Measurements from ENCODE around the gene SMIM41. TPM values are rescaled to one million over a fixed set of nuclear protein-coding genes. Genes with fewer than 3 reads are reported as not detected.
A peak's percentile ranks its signal among the peaks of the same experiment; 100 is the strongest.

The SMIM41 gene
- total RNA-seq (under 1 TPM in 3 of 9 donors, not detected in 6; 0.29 to 0.52 (median 0.32) TPM), polyA plus RNA-seq (under 1 TPM; 0.08 to 0.65 TPM)
- long read RNA-seq, donor 1, partial matches to known transcripts, result 0 of 1 reads
- long read RNA-seq, donor 1, other reads (novel, unspliced or antisense), result 0 of 1 reads
- long read RNA-seq, donor 2, partial matches to known transcripts, result 0 of 2 reads
- long read RNA-seq, donor 2, other reads (novel, unspliced or antisense), result 1 of 2 reads
- long read RNA-seq, donor 3, result 0 reads

DNA sequence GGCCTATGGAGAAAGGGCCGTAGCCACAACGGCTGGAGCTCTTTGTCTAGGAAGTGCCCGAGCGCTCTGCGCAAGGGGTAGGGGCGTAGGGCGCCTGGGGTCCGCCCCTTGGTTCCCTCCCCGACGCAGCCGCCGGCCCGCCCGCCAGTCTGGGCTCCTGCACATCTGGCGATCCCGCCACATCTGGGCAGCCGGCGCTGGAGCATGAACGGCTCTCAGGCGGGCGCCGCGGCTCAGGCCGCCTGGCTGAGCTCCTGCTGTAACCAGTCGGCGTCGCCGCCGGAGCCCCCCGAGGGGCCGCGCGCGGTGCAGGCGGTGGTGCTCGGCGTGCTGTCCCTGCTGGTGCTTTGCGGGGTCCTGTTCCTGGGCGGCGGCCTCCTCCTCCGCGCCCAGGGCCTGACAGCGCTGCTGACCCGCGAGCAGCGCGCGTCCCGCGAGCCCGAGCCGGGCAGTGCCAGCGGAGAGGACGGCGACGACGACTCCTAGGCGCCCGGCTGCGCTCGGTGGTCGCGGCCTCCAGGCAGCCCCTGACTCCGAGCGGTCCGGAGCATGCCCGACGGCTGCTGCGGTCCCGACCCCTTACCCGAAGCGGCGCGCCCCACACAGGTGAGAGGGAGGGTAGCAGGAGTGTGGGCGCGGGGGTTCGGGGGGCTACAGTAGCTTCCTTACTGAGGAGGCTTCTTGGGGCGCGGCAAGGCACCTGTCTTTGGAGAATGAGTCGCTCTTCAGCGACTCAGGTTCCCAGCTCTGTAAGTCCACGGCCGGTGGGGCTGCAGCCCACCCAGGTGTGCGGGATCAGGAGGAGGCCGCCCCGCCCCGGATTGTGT, at the start of gene SMIM41:
SMIM41 (plus strand) TSS at position 129 of the 827 bp plus-strand sequence; CDS start at position 205, 76 bp downstream.
- ATAC-seq, result peak in 2 of 4 donors; percentile 16 to 20
- intact Hi-C loops (cut with DNase I), result loop anchor here in 6 of 10 donors (5.0 to 10.0 kb wide), 5 partner anchors 43 to 185 kb away; partner anchors contain the start of genes ACVRL1 (in 1 of the 6) and TAMALIN (in 1 of the 6)
- peaks cover 6 to 40% (median 31%) of the 10 kb centered on the region in 12 donors for H3K4me1 ChIP-seq
- H3K27ac ChIP-seq, result peak within 1 kb of the TSS in 8 of 12 donors; percentile 46 to 89 (median 74)
- H3K4me3 ChIP-seq, result peak within 1 kb of the TSS in 9 of 12 donors; percentile 15 to 53 (median 40)
- no peaks in the 10 kb centered on the region for H3K9me3 ChIP-seq
- WGBS, 4 donors, result 58 to 78% (median 75%) methylated on average over 28 to 87 of the region's 87 CpGs
- H3K27me3 ChIP-seq, result no peaks in the 10 kb centered on the region
- TF ChIP-seq, protein P1, sequence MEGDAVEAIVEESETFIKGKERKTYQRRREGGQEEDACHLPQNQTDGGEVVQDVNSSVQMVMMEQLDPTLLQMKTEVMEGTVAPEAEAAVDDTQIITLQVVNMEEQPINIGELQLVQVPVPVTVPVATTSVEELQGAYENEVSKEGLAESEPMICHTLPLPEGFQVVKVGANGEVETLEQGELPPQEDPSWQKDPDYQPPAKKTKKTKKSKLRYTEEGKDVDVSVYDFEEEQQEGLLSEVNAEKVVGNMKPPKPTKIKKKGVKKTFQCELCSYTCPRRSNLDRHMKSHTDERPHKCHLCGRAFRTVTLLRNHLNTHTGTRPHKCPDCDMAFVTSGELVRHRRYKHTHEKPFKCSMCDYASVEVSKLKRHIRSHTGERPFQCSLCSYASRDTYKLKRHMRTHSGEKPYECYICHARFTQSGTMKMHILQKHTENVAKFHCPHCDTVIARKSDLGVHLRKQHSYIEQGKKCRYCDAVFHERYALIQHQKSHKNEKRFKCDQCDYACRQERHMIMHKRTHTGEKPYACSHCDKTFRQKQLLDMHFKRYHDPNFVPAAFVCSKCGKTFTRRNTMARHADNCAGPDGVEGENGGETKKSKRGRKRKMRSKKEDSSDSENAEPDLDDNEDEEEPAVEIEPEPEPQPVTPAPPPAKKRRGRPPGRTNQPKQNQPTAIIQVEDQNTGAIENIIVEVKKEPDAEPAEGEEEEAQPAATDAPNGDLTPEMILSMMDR (IDR thresholded peaks at IDR 0.05), result no peak
- no peak for TF ChIP-seq POLR2A (IDR thresholded peaks at IDR 0.05)
- DNase-seq, result peak in 1 of 5 donors; percentile 62
- peaks cover 0 to 43% (median 34%) of the 10 kb centered on the region in 9 donors for H3K36me3 ChIP-seq

DNA sequence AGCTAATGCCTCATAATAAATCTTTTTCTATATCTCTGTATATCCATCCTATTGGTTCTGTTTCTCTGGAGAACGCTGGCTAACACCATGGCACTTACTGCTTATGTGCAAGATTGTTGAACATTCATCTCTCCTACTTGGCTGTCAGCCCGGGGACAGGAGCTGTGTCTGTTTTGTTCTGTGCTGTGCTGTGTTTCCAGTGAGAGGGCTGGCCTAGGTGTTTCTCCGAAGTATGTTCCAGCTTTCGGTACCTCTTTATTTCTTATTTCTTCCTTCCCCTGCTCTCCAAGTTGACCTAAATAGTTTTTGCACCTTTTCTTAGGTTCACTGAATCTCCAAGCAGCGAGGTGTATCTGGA, 47.1 kb upstream of the SMIM41 start:
- ATAC-seq (peak; percentile 29 to 56 (median 51)), DNase-seq (peak in 4 of 5 donors; percentile 84 to 86 (median 84))
- 3 to 7% (median 5%) methylated on average over 5 of the region's 5 CpGs for WGBS, 4 donors
- H3K4me1 ChIP-seq, result peaks cover 14 to 61% (median 36%) of the 10 kb centered on the region in 12 donors
- peak overlapping the region in 10 of 12 donors; percentile 13 to 52 (median 43) for H3K4me3 ChIP-seq
- no peaks in the 10 kb centered on the region for H3K27me3 ChIP-seq
- H3K9me3 ChIP-seq, result no peaks in the 10 kb centered on the region
- intact Hi-C loops (cut with DNase I), result loop anchor here in 4 of 10 donors (2.0 kb wide), 2 partner anchors 18 to 36 kb away; partner anchors contain the start of genes NR4A1 (in 4 of the 4) and ATG101 (in 2 of the 4)
- peak overlapping the region; percentile 83 to 98 (median 96) for H3K27ac ChIP-seq
- TF ChIP-seq POLR2A (IDR thresholded peaks at IDR 0.05), result no peak
- TF ChIP-seq, protein P1 (IDR thresholded peaks at IDR 0.05), result no peak
- no peaks in the 10 kb centered on the region for H3K36me3 ChIP-seq

DNA sequence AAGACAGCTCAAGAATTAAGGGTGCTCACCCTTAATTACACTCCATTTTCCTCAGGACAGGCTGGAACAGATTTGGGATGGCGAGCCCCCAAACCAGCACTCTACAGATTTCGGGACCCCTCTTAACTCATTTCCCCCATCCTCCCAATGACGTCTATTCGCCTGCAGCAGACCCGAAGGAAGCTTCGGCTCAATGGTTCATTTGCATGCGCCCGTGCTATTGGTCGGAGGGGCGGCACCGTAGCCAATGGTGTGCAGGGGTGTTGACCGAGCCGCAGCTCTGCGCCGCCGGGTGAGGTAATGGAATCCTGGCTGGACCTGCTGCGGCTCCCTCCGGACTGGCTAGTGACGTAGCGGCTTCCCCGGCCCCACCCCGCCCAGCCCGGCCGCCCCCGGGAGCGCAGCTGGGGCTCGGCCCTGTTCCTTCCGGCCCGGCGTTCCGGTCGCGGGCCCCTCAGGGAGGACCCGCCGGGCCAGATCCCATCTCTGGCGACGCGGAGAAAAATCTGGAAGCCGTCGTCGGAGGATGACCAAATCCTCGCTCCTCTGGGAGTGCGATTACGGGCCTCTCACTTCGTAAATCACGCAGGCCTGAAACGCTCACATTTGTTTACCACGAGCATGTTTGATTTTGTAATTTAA, 46.6 kb upstream of the SMIM41 start:
- H3K9me3 ChIP-seq, result no peaks in the 10 kb centered on the region
- intact Hi-C loops (cut with DNase I), result loop anchor here in 4 of 10 donors (2.0 kb wide), 2 partner anchors 18 to 36 kb away; partner anchors contain the start of genes NR4A1 (in 4 of the 4) and ATG101 (in 2 of the 4)
- DNase-seq, result peak; percentile 98 to 100 (median 99)
- H3K27ac ChIP-seq, result peak overlapping the region; percentile 83 to 98 (median 96)
- TF ChIP-seq POLR2A (IDR thresholded peaks at IDR 0.05), result peak; percentile 85 to 91
- TF ChIP-seq, protein P1 (IDR thresholded peaks at IDR 0.05), result no peak
- H3K27me3 ChIP-seq, result no peaks in the 10 kb centered on the region
- WGBS, 4 donors, result 0 to 2% (median 0%) methylated on average over 17 to 48 of the region's 48 CpGs
- H3K36me3 ChIP-seq, result no peaks in the 10 kb centered on the region
- H3K4me3 ChIP-seq, result peak overlapping the region in 10 of 12 donors; percentile 20 to 52 (median 43)
- peak; percentile 92 to 95 (median 94) for ATAC-seq
- H3K4me1 ChIP-seq, result peaks cover 14 to 63% (median 38%) of the 10 kb centered on the region in 12 donors
